A673 (cell line): ENCODE results near the gene PFKM.

Source experiments
- EZH2 ChIP-seq: fragments of 200-600 bp; sonication (generic); IDR thresholded peaks from 2 replicates; pipeline ENCODE4 v1.6.1; 2017; ENCODE audit warnings: borderline replicate concordance, low read depth, mild to moderate bottlenecking, mixed read lengths, antibody characterized with exemption, low read length; ENCODE audit not compliant: poor library complexity, severe bottlenecking
- TF ChIP-seq, protein P1 (sequence below): fragments of 300-800, 200-600 bp; sonication (generic); conservative IDR thresholded peaks from 2 replicates; pipeline ENCODE4 v1.5.1; 2017; ENCODE audit warnings: low read depth, mild to moderate bottlenecking, antibody characterized with exemption, low read length, moderate library complexity, mixed read lengths

- TF ChIP-seq EZH2 = no peak
- TF ChIP-seq, protein P1, sequence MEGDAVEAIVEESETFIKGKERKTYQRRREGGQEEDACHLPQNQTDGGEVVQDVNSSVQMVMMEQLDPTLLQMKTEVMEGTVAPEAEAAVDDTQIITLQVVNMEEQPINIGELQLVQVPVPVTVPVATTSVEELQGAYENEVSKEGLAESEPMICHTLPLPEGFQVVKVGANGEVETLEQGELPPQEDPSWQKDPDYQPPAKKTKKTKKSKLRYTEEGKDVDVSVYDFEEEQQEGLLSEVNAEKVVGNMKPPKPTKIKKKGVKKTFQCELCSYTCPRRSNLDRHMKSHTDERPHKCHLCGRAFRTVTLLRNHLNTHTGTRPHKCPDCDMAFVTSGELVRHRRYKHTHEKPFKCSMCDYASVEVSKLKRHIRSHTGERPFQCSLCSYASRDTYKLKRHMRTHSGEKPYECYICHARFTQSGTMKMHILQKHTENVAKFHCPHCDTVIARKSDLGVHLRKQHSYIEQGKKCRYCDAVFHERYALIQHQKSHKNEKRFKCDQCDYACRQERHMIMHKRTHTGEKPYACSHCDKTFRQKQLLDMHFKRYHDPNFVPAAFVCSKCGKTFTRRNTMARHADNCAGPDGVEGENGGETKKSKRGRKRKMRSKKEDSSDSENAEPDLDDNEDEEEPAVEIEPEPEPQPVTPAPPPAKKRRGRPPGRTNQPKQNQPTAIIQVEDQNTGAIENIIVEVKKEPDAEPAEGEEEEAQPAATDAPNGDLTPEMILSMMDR = no peak
Observed at GRCh38 chr12:48115957-48116356, 3.2 kb upstream of the PFKM start.
